Immature natural killer cell (primary cell): ENCODE results near the gene FBXO15. TPM values are rescaled to one million over a fixed set of nuclear protein-coding genes. Genes with fewer than 3 reads are reported as not detected.

ENCODE experiments used
- DNase-seq, 3 donors: peaks; one replicate each; pipeline ENCODE4 v3.0.0; 2022; ENCODE audit warnings: mixed read lengths in 1 of 3
- H3K27ac Mint-ChIP-seq, 6 donors: one replicate each; pipeline ENCODE4 v1.8.0; 2020; ENCODE audit warnings: mixed read lengths in 6 of 6, mild to moderate bottlenecking in 5 of 6, inconsistent platforms in 4 of 6, moderate library complexity in 3 of 6
- H3K27me3 Mint-ChIP-seq, 3 donors: one replicate each; pipeline ENCODE4 v1.8.0; 2020 to 2021; ENCODE audit warnings: low read depth in 3 of 3, mild to moderate bottlenecking in 3 of 3, mixed read lengths in 3 of 3, moderate library complexity in 3 of 3, inconsistent platforms in 1 of 3
- H3K36me3 Mint-ChIP-seq, 3 donors: one replicate each; pipeline ENCODE4 v1.8.0; 2020; ENCODE audit warnings: mixed read lengths in 3 of 3, inconsistent platforms in 2 of 3, mild to moderate bottlenecking in 2 of 3
- H3K4me1 Mint-ChIP-seq, 2 donors: one replicate each; pipeline ENCODE4 v1.8.0; 2020; ENCODE audit warnings: inconsistent platforms in 2 of 2, mild to moderate bottlenecking in 2 of 2, mixed read lengths in 2 of 2, moderate library complexity in 1 of 2
- H3K4me3 Mint-ChIP-seq, 5 donors: one replicate each; pipeline ENCODE4 v1.8.0; 2020; ENCODE audit warnings: mild to moderate bottlenecking in 5 of 5, mixed read lengths in 5 of 5, inconsistent platforms in 3 of 5, moderate library complexity in 3 of 5
- H3K9me3 Mint-ChIP-seq, 6 donors: one replicate each; pipeline ENCODE4 v1.8.0; 2020; ENCODE audit warnings: mild to moderate bottlenecking in 6 of 6, mixed read lengths in 6 of 6, inconsistent platforms in 4 of 6, moderate library complexity in 3 of 6
- polyA plus RNA-seq, 3 donors: library from polyadenylated mRNA; unstranded; fragments of 300-500 nt; fragmentation: Illumina TruSeq; gene quantifications; one replicate each; pipeline ENCODE4 v1.2.3, GENCODE V29; 2021

FBXO15 gene
- polyA plus RNA-seq, 3 donors from 2014 or later, result 0.44 to 2.0 TPM; not detected in 1

DNA sequence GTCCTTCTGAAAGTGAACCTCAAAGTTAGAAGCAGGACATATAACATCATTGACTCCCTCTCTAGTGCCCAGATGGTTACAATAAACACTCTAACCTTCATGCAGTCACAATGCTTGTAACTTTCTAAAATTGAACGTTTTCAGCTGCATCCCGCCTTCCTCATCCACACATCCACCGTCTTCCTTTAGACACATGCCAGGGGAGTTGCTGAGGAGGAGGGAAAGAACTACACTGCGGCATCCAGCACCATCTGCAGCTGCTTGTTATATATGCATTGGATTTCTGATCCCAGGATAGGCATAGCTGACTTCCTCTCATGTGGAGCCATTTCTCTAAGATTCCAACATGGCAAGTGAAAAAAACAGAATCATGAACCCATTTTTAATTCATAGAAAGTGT, 96.8 kb downstream of the FBXO15 start:
- Mint-ChIP-seq H3K27me3 (peaks cover 0 to 5% (median 1%) of the 10 kb centered on the region in 3 donors), H3K27ac (no peak overlapping the region), H3K4me1 (no peaks in the 10 kb centered on the region), H3K9me3 (peaks cover 0 to 6% (median 4%) of the 10 kb centered on the region in 6 donors), H3K36me3 (no peaks in the 10 kb centered on the region), H3K4me3 (no peak overlapping the region)
- DNase-seq, result no peak

DNA sequence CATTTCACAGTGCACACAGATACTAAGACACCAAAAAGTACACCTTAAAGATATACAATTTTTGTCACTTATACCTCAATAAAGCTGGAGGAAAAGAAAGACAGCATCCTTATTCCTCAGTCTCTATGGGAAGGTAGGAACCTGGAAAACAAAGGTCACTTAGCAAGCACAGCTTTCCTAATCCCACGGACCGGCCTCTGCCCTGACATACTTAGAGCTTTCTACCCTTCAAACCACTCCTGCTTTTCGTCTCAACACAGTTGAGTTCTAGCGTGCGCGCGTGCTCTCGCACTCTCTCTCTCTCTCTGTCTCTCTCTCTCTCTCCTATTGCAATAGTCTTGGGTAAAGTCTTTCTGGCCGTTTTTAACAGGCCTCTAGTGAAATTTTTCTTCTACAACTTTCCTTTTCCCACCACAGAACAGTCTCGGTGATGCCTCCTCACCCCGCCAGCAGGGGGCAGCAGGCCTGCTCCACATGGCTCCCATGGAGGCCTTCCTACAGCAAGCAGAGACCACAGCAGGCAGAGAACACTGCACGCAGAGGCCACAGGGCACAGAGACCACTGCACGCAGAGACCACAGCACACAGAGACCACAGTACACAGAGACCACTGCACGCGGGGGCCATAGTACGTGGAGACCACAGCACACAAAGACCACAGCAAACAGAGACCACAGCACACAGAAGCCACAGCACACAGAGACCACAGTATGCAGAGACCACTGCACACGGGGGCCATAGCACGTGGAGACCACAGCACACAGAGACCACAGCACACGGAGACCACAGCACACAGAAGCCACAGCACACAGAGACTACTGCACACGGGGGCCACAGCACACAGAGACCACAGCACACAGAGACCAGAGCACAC, 106.9 kb downstream of the FBXO15 start:
- H3K27ac Mint-ChIP-seq, result no peak overlapping the region
- no peak overlapping the region for H3K4me3 Mint-ChIP-seq
- no peaks in the 10 kb centered on the region for H3K36me3 Mint-ChIP-seq
- H3K9me3 Mint-ChIP-seq, result no peaks in the 10 kb centered on the region
- H3K27me3 Mint-ChIP-seq, result peaks cover 0 to 3% (median 0%) of the 10 kb centered on the region in 3 donors
- H3K4me1 Mint-ChIP-seq, result no peaks in the 10 kb centered on the region
- no peak for DNase-seq

DNA sequence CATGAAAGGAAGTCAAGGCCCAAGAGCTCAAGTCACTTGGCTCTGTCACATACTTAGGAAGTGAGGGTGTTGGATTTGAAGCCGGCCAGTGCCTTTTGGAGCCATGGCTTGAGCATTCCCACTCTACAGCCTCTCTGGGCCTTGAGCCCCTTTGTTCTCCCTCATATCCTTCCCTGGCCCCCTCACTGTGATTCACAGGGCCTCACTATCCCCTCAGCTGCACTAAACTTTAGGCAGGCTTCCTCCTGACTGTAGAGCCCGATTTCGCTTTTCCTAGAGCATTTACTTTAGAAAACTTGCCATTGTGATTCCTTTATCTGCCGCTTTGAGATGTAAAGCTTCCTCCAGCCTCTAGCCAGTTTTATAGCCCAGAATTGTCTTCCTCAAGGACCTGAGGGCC, 107.6 kb downstream of the FBXO15 start:
- peaks cover 0 to under 1% (median 0%) of the 10 kb centered on the region in 3 donors for H3K27me3 Mint-ChIP-seq
- H3K4me3 Mint-ChIP-seq, result no peak overlapping the region
- no peaks in the 10 kb centered on the region for H3K9me3 Mint-ChIP-seq

DNA sequence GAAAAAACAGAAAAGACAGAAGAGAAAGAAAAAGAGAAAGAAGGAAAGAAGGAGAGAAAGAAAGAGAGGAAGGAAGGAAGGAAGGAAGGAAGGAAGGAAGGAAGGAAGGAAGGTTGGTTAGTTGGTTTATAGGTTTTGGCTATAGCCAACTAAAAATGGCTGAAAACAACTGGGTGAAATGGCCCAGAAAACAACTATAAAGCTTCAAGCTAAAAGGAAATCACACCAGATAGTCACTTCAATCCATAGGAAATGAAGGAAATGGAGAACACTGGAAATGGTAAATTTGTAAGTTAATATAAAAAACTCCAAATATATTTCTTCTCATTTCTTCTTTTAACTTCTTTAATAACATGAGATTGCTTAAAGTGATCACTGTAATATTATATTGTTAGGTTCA, 118.5 kb downstream of the FBXO15 start:
- H3K9me3 Mint-ChIP-seq, result peaks cover 0 to 5% (median 0%) of the 10 kb centered on the region in 6 donors
- DNase-seq, result no peak
- no peak overlapping the region for H3K27ac Mint-ChIP-seq
- no peaks in the 10 kb centered on the region for H3K4me1 Mint-ChIP-seq
- no peak overlapping the region for H3K4me3 Mint-ChIP-seq
- no peaks in the 10 kb centered on the region for H3K36me3 Mint-ChIP-seq
- peaks cover 2 to 7% (median 3%) of the 10 kb centered on the region in 3 donors for H3K27me3 Mint-ChIP-seq

More for the DNA sequence above, 107.6 kb downstream of the FBXO15 start:
- no peak for DNase-seq
- Mint-ChIP-seq H3K27ac (no peak overlapping the region), H3K36me3 (no peaks in the 10 kb centered on the region), H3K4me1 (no peaks in the 10 kb centered on the region)

Other genes with a start within 250 kb of the FBXO15 start
- 10 to 100 TPM; 11.6 to 28.3 (median 12.3) TPM for gene TIMM21, start 689 bp upstream of the FBXO15 start, polyA plus RNA-seq
- gene CYB5A, start 144.1 kb upstream of the FBXO15 start, polyA plus RNA-seq, result 10 to 100 TPM; 41.3 to 52.4 (median 43.9) TPM
- gene C18orf63, start 168.0 kb upstream of the FBXO15 start, polyA plus RNA-seq, result not detected